HG03039 (cell line): ENCODE data around the gene C4orf36.

Experiments
- ATAC-seq: cut with Tn5 transposase; IDR thresholded peaks from one replicate; pipeline ENCODE4 v1.9.1; 2021; ENCODE audit warnings: mild to moderate bottlenecking, moderate library complexity; ENCODE audit not compliant: unreplicated experiment

Gene C4orf36

GRCh38 chr4:86870442-86871069 lies 21.7 kb downstream of the C4orf36 start:
- ATAC-seq, result no peak

- no peak for ATAC-seq
Observed at GRCh38 chr4:86857341-86858052, 34.7 kb downstream of the C4orf36 start.

- no peak for ATAC-seq
Observed at GRCh38 chr4:86856896-86857295, 35.3 kb downstream of the C4orf36 start.

GRCh38 chr4:86855572-86855971 lies 36.6 kb downstream of the C4orf36 start:
- ATAC-seq, result no peak

- no peak for ATAC-seq
Observed at GRCh38 chr4:86853209-86853608, 39.0 kb downstream of the C4orf36 start.

- no peak for ATAC-seq
Observed at GRCh38 chr4:86848732-86849619, 43.2 kb downstream of the C4orf36 start, which contains the start of gene SLC10A6. SLC10A6 (minus strand) TSS chr4:86849384; CDS start chr4:86849115, 269 bp downstream.

GRCh38 chr4:86848136-86848535 lies 44.1 kb downstream of the C4orf36 start:
- ATAC-seq, result no peak

GRCh38 chr4:86847571-86847970 lies 44.7 kb downstream of the C4orf36 start:
- no peak for ATAC-seq

GRCh38 chr4:86846921-86847320 lies 45.3 kb downstream of the C4orf36 start:
- ATAC-seq, result no peak

GRCh38 chr4:86845593-86845992 lies 46.6 kb downstream of the C4orf36 start:
- no peak for ATAC-seq

- ATAC-seq, result no peak
Observed at GRCh38 chr4:86841309-86841708, 50.9 kb downstream of the C4orf36 start.

GRCh38 chr4:86840858-86841257 lies 51.4 kb downstream of the C4orf36 start:
- ATAC-seq, result no peak

GRCh38 chr4:86837691-86838503 lies 54.3 kb downstream of the C4orf36 start:
- ATAC-seq, result no peak

- ATAC-seq, result no peak
Observed at GRCh38 chr4:86835677-86836076, 56.5 kb downstream of the C4orf36 start.

- no peak for ATAC-seq
Observed at GRCh38 chr4:86834901-86835300, 57.3 kb downstream of the C4orf36 start.

GRCh38 chr4:86833615-86834014 lies 58.6 kb downstream of the C4orf36 start:
- no peak for ATAC-seq

- ATAC-seq, result no peak
Observed at GRCh38 chr4:86831262-86832130, 60.7 kb downstream of the C4orf36 start.
